GM19099 (cell line): Measurements from ENCODE around the gene ZACN.

Experiments used
- POLR2A ChIP-seq: IDR thresholded peaks from 3 replicates; pipeline ENCODE4 v1.6.1; 2011; ENCODE audit warnings: low read depth; ENCODE audit not compliant: insufficient read length; ENCODE audit errors: extremely low read depth

Gene ZACN

GRCh38 chr17:76088041-76088867, 9.3 kb downstream of the ZACN start:
- TF ChIP-seq POLR2A, result no peak

- no peak for TF ChIP-seq POLR2A
These were observed 10.0 kb downstream of the ZACN start for GRCh38 chr17:76088868-76089576.

- no peak for TF ChIP-seq POLR2A
These were observed 10.9 kb downstream of the ZACN start for GRCh38 chr17:76089680-76090516.

GRCh38 chr17:76090517-76091129, 11.6 kb downstream of the ZACN start:
- TF ChIP-seq POLR2A, result no peak

GRCh38 chr17:76091526-76092286, 12.7 kb downstream of the ZACN start:
- TF ChIP-seq POLR2A, result no peak

GRCh38 chr17:76092526-76093413, 13.8 kb downstream of the ZACN start:
- no peak for TF ChIP-seq POLR2A

- no peak for TF ChIP-seq POLR2A
These were observed 15.1 kb downstream of the ZACN start for GRCh38 chr17:76094046-76094445.

- no peak for TF ChIP-seq POLR2A
These were observed 17.0 kb downstream of the ZACN start for GRCh38 chr17:76095943-76096342.

GRCh38 chr17:76097716-76098295, 18.8 kb downstream of the ZACN start:
- no peak for TF ChIP-seq POLR2A

GRCh38 chr17:76102944-76103273, 23.9 kb downstream of the ZACN start:
- no peak for TF ChIP-seq POLR2A

GRCh38 chr17:76103274-76104139, 24.5 kb downstream of the ZACN start, which contains the start of gene EXOC7:
TSS of gene EXOC7 (minus strand) at chr17:76103787. CDS start at chr17:76103692, 95 bp downstream.
- TF ChIP-seq POLR2A, result peak; percentile 84
